ENCODE results near the gene RSAD2.
"Not testable (repeated sequence)": the region's sequence is repeated elsewhere in the genome, so short reads cannot be mapped to it uniquely, and the experiment has no call there.

Gene RSAD2

GRCh38 chr2:6926071-6926732 is 48.6 kb downstream of the RSAD2 start:
- DNase-seq = no peak

DNA sequence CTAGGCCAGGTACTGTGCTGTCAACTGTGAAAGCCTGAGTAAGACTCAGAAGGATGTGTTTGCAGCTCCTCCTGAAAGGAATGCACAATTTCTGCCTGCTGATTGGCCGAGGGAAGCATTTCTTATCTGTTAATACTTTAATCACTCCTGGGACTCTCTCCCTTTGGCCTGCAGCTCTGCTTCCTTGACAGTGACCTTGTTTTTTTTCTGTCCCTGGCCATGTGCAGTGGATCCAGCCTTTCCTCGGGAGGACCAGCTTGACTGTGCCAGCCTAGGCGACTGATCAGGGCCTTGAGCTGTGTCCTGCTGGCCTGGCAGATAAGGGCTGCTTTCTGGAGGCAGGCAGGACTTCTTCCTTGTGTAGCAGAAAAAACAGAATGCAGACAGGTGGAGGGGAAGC is 49.6 kb downstream of the RSAD2 start:
- peak in 1 of 51 donors; percentile 32 for DNase-seq

DNA sequence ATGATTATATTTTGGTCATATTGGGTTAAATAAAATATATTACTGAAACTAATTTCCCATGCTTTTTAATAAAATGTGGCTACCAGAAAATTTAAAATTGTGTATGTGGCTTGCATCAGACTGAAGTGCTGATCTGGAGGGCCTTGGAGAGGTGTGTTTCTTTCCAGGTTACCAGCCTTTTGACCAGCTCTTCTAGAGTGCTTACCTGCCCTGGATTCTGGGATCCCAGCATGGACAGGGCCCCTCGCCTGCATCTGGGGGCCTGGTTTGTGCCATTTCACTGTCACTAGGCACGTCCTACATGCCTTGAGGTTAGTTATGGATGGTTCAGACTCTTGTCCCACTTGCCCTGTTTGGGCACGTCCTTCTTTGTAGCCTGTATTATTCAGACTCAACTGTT is 50.2 kb downstream of the RSAD2 start:
- DNase-seq = no peak

- DNase-seq = no peak
Observed at GRCh38 chr2:6928452-6928851, 50.9 kb downstream of the RSAD2 start.

- no peak for DNase-seq
Observed at GRCh38 chr2:6929196-6929819, 51.7 kb downstream of the RSAD2 start.

GRCh38 chr2:6930923-6931647 is 53.5 kb downstream of the RSAD2 start:
- DNase-seq = no peak

GRCh38 chr2:6931753-6932152 is 54.2 kb downstream of the RSAD2 start:
- no peak for DNase-seq

DNA sequence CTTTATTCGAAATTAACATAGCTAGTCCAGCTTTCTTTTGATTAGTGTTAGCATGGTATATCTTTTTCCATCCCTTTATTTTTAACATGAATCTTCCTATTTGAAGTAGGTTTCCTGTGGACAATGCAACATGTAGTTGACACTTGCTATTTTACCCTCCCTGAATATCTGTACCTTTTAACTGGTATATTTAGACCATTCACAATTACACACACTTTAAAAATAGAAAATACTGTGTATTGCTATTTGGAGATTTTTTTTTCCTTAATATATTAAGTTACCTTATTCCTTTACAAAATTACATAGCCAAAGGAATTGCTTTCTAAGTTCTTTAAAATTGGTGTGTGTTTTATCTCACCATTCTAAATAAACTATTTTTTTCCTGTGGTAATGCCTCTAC is 54.6 kb downstream of the RSAD2 start:
- no peak for DNase-seq

- peak in 1 of 51 donors; percentile 24 for DNase-seq
Observed at GRCh38 chr2:6932828-6933227, 55.3 kb downstream of the RSAD2 start.

DNA sequence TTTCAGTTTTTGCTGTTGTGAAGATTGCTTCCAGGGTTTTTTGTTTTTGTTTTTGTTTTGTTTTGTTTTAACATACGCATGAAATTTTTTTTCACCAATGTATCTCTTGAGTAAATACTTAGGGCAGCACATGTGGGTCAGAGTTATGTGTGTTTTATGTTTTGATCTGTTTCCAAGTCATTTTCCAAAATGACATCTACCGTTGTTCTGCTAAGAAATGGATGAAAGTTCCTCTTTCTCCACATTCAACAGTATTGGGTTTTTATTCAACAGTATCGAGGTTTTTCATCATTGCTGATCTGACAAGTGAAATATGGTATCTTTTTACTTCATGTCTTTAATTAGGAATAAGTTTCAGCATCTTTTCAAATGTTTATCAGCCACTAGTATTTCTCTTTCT is 56.3 kb downstream of the RSAD2 start:
- no peak for DNase-seq

- DNase-seq = no peak
Observed at GRCh38 chr2:6934345-6934744, 56.8 kb downstream of the RSAD2 start.

DNA sequence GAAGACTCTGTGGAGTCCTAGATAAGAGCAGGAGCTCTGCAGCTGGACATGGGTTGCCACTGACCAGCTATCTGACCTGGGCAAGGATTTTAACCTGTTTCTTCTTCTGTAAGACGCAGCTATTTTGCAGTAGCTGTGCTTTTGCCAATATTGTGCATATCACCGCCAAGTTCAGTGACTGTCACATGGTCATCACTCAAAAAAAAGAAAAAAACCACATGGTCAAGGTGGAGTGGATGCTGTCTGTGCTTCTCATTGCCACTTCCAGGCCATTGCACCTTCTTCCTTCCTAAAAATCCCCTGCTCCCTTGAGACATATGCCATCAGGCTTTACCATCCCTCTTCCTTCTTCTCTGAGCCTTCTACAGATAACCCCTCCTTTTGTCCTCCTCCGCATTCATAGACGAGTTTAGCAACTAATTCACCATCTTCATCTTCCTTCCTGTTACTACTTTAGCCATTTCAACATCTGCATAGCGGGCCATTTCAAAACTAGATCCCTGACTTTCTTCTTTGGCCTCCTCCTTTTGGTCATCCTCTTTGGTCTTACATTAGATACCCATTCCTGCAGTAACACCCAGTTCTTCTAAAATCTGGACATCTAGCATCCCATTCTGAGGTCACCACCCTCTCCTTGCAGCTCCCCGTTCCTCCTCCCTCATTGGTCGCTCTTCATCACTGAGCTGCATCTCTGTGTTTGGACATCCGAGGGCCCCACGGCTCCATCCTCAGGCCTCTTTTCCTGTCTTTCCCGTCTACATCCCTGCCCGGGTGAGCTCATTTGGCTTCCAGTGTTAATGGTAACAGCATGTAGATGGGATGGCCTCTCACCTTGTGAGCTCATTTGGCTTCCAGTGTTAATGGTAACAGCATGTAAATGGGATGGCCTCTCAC is 57.4 kb downstream of the RSAD2 start:
- peak in 12 of 51 donors; percentile 31 to 67 (median 40) for DNase-seq

- not testable (repeated sequence) for DNase-seq
Observed at GRCh38 chr2:6935652-6936020, 58.1 kb downstream of the RSAD2 start.

GRCh38 chr2:6937157-6937556 is 59.6 kb downstream of the RSAD2 start:
- no peak for DNase-seq

DNA sequence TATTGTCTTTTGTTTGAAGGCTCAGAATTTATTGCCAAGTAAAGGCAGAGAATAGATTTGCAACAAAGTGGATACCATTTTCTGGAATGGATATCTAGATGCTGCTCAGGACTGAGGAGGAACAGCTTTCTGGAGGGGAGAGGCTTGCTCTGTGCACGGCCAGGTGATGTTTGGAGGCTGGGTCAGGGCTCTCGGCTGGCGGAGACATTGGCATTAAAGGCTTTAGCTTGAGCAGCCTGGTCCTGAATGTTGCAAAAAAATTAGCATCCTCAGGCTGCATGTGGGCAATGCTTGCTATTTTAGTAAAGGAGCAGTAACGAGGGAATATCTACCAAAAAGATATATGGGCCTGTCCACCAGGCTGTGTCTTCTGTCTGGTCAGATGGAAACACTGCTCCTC is 60.0 kb downstream of the RSAD2 start:
- DNase-seq = no peak

DNA sequence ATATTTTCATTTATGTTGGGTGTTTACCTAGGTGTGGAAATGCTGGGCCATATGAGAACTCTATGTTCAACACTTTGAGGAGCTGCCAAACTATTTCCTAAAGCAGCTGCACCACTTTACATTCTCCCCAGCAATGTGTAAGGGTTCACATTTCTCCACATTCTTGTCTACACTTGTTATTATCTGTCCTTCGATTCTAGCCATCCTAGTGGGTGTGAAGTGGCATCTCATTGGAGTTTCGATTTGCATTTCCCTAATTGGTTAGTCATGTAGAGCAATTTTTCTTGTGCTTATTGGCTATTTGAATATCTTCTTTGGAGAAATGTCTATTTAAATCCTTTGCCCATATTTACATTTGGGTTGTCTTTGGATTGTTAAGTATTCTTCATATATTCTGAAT is 61.5 kb downstream of the RSAD2 start:
- no peak for DNase-seq

DNA sequence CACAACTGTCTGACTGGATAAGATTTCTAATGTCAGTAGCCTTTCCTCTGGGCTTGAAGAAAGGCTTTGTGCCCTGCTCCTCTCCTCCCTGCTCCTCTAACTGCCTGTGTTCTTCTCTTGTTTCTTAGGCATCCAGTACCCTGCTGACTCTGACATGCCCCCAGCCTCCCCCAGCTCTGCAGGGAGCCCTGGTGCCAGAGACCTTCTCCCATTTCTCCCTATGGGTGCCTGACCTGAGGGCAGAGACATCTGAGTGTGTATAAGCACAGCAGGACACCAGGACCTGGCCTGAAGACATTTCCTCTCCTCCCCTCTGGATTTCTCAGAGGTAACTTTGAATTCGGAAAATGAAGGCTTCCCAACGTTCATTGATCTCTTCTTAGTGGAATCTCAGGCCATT is 63.2 kb downstream of the RSAD2 start:
- DNase-seq = no peak

DNA sequence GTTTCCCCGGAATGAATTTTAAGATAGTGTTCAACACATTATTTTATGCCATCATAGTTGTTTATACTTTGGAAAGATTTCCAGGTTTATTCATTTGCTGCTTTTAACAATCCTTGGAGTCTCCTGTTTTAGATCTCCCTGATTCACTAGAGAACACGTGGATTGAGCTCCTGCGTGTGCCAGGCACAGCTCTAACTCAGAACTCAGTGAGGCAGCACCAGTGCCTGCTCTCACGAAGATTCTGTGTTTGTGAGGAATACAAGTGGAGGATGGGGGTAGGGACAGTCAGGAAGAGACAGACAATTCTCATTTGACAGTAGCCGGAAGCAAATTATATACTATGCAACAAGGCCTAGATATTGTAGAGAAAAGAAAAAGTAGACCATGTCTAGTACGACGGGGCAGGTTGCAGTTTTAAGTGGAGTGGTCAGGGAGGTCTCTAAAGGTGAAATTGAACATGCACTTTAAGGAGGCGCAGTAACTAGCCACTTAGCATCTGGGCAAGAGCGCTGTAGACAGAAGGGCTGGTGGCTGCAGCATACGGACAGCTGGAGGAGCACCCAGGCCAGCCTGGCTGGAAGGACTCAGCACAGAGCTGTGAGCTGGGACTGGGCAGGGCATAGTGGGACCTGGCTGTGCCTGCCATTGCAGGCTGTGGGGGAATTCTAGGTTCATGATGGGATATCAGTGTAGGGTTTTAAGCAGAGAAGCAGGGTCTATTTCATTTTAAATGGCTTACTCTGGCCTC is 63.9 kb downstream of the RSAD2 start:
- peak in 3 of 51 donors; percentile 23 to 50 (median 34) for DNase-seq

GRCh38 chr2:6942848-6943247 is 65.3 kb downstream of the RSAD2 start:
- DNase-seq = no peak

DNA sequence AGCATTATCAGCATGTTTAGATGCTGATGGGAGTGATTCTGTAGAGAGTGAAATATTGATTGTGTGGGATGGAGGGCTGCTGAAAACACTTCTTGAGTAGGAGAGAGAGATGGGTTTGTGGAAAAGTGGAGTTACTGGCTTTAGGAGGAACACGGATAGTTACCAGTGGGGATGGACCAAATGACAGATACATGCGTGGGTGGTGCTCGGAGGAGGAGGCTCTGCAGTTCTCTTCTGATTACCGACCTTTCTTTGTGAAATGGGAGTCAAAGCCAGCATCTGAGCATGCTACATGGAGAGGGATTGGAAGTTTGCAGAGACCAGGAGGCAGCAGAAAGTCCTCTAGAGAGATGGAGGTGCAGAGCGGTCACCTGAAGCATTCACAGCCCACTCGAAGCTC is 65.9 kb downstream of the RSAD2 start:
- DNase-seq = no peak

- DNase-seq = no peak
Observed at GRCh38 chr2:6943971-6944370, 66.4 kb downstream of the RSAD2 start.
